Activated CD8-positive, alpha-beta memory T cell treated with anti-CD3 and anti-CD28 coated beads for 24 hours (primary cell): ENCODE data around the gene PRPF19.

Source experiments
- DNase-seq: peaks from one replicate; pipeline ENCODE4 v3.0.0-alpha.2; 2020

PRPF19 gene

DNA sequence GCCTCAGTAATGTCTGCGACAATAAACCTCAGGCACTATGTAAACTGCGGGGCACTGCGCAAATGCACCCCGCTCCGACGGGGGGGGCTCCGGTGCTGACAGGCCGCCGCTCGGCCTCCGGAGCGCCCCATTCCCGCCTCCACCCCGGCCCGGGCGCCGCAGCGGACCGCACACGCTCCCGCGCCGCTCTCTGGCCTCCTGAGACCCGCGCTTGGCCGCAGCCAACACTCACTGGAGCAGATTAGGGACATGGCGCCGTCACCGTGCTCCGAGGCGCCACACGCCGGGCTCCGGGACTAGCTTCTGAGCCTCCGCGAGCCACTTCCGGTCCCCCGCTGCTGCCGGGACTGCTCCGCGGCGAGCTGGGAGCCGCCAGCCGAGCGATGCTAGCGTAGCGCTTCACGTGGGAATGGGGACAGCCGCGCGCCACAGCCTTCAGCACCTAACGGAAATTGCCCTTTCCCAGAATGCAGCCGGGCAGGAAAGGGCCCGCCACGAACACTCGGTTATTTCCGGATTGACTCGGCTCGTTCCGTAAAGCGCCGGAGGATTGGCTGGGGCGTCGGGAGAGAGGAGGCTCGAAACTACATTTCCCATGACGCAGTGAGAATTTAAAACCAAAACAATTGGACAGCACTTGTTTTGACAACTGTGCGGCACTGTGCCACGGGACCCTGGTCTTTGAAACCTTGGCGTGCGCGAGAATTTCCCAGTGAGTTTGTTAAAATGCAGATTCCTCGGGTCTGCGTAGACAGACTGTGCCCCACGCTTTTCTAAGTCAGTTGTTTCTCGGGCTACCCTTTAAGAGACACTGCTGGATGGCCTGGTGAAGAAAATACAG is at the start of gene PRPF19:
PRPF19 (minus strand) TSS at position 454 of the 841 bp plus-strand sequence; CDS start at position 251, 203 bp downstream.
- peak; percentile 100 for DNase-seq

DNA sequence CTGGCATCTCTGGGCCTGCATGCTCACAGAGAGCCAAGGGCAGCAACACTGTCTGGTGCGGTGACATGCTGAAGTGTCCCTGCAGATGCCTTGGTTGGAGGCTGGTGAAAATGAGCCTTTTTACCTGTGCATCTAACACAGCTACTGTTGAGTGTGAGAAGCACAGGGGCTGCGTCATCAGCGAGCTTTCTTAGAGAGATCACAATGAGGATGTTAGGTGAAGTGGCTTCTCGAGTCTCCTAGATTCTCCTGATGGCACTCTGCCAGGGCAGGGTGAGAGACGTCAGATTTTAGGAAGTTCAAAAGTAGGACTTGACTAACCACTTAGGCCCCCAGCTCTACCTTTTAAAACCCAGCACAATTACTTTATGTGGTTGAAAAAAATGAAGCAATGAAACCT is 49.2 kb upstream of the PRPF19 start:
- DNase-seq: no peak

DNA sequence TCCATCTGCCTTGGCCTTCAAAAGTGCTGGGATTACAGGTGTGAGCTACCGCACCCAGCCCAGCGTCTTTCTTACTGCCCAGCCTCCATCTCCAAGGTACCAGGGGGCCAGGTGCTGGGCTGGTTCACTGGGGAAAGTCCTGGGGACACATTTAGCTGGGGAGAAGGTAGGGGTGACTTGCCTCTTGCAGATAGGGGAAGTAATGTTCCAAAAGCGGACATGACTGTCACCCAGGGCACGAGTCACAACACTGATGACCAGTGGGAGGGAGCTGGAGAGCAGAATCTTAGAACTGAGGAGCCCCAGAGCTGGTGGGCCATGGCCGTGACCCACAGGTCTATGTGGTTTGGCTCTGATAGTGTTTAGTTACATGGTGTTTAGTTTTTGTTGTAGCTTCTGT is 48.0 kb upstream of the PRPF19 start:
- no peak for DNase-seq

DNA sequence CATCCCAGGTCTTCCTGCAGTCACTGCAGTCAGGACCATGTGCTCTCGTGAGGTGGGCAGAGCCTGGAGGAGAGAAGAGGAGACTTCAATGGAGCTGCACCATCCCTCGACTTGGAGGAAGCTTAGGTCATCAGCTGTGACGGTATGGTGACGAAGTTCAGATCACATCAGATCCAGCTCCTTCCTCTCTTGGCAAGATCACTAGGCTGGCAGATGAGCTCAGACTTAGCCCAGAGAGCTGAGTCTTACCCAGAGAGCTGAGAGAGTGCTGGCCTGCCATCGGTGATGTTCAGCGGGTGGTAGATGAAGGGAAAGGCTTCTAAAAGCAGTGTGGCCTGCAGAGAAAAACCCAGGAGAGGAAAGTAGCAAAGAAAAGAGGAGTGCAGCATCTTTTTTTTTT is 47.4 kb upstream of the PRPF19 start:
- DNase-seq: no peak

DNA sequence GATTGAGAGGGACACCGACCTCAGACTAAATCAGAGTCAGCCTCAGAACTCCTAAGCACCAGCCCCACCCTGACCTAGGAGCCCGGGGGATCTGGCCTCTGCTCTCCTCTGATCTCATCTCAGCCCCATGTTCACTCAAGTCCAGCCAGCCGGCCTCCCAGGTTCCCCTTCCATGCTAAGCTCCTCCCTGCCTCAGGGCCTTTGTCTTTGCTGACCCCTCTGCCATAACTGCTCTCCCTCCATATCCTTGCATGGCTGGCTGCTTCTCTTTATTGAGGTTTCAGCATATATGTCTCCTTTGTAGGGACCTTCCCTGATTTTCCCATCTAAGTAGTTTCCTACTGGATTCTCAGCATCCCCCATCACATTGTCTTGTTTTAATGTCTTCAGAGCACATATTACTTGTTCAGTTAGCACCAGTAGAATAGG is 46.4 kb upstream of the PRPF19 start:
- DNase-seq: no peak

DNA sequence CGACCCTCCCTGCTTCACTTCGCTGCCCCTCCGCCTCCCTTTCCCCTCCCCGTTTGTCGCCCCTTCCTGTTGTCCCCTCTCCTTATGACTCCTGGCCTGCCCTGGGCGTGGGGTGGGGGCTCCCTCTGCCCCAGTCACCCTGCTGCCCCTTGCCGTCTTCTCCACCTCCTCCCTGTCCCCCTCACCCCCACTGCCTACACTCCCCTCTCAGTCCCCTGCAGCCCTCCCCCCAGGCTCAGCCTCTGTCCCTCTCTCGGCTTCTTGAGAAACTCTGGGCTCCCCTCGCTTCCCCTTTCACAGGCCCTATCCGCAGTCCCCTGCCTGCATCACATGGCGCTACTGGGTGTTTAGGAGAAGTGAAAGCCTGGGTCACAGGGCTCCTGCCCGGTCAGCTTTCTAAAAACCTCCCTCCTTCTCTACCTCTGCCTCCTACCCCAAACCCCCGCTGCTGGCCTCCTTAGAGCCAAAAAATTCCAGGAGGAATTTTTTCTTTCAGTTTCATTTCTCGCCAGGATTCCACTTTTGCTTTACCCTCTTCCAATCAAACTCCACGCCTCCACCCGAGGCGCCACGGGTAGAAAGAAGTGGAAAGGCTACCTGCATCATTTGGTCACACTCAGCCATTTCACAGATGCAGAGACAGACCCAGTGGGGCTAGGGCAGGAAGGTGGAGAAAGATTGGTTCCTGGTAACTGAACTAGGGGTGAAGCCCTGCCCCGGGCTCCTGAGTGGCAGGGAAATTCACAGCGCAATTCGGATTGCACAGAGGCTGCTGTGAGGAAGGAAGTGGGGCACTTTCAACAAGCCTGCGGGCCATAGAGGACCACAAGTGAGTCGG is 45.7 kb upstream of the PRPF19 start, which contains the start of gene SLC15A3:
SLC15A3 (minus strand) TSS at position 273 of the 838 bp plus-strand sequence. CDS start 625 bp downstream, outside the sequence.
- peak; percentile 68 for DNase-seq

DNA sequence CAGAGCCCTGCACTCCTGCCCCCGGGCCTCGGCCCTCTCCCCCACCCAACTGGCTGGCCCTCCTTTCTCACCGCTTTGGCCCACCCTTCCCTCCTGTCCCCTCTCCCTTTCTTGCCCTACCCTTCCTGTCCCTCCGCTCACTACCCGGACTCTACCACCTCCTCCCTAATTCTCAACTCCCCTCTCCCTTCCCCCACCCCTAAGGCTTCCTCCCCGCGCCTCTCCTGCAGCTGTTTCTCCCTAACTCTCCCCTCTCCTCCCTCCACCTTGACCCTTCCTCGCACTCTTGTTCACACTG is 45.2 kb upstream of the PRPF19 start:
- no peak for DNase-seq

DNA sequence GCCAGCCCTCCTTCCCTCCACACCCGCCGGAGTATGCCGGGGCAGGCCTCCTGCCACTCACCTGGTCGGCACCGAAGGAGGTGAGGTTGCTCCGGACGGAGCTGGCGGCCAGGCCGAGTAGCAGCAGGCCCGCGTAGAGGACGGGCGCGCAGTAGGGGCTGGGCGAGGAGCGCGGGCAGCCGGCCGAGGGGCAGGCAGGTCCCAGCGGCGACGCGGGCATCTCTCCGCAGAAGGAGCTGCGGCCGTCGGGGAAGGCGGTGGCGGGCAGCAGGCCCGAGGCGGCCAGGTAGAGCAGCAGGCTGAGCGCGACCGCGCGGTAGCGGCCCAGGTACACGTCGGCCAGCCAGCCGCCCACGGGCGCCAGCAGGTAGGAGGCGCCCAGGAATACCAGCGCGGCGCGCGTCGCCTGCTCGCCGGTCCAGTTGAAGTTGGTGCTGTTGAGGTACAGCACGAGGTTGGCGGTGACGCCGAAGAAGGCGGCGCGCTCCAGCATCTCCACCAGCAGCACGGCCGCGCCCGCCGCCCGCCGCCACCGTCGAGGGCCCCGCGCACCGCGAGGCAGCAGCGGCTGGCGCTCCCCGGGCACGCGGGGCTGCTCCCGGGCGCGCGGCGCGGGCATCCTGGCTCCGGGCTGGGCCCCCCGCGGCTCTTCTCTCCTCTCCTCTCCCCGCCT is 44.7 kb upstream of the PRPF19 start:
- DNase-seq: peak; percentile 68

DNA sequence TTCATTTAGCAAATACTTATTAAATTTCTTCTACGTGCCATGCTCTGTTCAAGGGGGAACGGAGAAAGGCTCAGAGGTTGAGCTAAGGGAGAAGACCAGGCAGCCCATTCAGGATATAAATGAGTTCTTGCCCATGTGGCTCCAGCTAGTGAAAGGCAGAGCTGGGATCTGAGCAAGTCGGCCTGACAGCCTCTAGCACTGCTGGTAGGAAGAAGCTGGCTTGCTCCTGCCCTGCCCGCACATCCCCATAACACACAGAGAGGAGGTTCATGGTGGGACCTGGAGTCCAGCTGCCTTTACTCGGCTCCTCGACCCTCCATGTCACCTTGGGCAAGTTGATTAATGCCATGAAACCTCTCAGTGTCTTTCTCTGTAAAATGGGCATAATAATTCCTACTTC is 43.6 kb upstream of the PRPF19 start:
- no peak for DNase-seq

DNA sequence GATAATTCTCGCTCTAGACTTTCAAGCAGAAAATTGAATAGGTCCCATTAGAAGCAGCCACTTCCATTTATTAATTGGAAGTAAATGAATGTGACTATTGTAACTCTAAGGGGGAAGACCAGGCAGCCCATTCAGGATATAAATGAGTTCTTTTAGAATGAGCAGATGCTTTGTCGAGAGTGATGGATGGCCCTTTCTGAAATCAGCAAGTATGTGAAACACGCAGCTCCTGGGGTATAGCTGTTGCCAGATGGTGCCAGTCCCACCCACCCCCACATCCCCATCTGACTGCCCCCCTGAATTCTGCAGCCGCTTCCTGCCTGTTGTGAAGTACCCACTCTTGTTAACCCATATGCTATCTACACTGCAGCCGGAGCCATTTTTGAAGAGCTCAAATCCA is 41.9 kb upstream of the PRPF19 start:
- DNase-seq: no peak

DNA sequence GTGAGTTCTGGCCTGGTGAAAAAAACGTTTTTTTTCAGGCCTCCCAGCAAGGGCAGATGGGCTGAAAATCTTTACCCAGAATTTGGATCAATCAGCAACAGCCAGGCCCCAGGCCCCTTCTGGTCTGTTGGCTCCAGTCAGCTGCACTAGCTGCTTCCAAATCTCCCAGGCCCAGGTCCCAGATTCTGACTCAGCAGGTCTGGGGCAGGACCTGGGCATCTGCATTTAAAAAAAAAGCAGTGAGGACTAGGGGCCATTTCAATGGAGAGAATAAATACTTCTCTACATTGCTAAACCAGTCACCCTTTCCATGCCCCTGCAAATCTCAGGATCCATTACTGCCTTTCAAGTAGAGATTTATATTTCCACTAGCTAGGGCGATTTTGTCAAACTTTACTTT is 41.3 kb upstream of the PRPF19 start:
- DNase-seq: no peak

DNA sequence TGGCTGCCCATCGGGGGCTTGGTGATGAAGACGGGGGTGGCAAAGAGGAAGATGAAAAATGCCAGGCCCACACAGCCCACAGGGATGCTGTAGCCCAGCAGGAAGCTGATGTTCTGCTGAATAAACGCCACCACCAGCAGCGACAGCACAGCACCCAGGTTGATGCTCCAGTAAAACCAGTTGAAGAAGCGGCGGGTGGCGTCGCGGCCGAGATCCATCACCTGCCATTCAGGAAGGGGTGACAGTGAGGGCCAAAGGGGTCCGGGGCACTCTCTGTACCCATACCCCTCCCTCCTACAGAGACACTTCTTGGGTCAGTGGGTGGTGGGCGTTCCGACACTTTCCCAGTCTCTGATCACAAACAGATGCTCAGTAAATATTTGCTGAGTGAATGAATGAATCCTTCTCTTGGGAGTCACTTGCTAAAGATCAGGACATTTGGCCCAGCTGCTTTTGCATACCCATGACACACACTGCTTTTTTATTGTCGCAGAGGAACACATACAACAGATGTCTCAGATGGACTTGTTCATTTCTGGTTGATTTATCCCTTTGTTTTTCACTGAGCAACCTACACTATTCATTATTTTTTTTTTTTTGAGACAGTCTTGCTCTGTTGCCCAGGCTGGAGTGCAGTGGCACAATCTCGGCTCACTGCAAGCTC is 40.3 kb upstream of the PRPF19 start:
- DNase-seq: no peak

DNA sequence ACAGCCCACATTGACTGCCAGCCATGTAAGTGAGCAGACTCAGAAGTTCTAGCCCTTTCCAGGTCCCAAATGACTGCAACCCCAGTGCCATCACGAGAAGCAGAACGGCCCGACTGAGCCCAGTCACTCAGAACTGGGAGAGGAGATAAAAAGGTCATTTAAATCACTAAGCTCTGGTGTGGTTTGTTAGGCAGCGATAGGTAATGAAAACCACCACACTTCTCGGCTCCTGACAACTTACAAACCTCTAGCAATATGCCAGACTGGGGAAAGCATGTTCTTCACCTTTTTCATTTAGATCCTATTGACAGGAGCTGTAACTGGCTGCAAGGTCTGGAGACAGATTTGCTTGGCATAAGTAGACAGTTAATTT is 38.9 kb upstream of the PRPF19 start:
- no peak for DNase-seq

DNA sequence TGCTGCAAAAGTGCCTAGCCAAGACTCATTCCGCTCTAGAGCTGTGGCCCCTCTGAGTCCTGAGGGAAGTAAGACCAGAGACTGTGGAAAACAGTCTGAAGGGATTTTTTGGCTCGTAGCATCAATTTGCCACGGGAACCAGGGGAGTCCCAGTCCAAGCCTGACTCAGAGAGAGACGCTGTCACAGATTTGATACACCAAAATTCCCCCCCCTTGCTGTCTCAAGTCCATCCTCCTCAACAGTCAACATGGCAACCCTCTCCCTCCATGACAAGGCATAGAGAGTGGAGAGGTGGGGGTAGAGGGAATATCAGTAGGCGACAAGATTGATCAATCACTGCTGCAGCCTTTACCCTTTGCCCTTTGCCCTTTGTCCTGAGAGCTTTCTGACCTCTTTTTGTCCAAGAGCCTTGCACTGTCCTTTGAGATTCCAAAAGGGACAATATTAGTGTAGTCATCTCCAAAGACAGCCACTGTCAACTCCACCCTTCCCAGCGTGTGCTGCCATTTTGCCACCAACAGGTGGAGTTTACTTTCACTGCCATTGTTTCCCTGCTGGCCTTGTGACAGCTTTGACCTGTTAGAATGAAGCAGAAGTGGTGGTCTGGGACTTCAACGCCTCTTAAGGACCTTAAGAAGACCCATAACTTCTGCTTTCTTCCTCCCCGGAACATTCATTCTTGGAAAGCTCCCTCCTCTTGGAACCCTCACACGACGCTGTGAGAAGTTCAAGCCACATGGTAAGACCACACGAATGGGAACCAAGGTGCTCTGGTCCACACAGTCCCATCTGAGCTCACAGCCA is 38.3 kb upstream of the PRPF19 start:
- no peak for DNase-seq

DNA sequence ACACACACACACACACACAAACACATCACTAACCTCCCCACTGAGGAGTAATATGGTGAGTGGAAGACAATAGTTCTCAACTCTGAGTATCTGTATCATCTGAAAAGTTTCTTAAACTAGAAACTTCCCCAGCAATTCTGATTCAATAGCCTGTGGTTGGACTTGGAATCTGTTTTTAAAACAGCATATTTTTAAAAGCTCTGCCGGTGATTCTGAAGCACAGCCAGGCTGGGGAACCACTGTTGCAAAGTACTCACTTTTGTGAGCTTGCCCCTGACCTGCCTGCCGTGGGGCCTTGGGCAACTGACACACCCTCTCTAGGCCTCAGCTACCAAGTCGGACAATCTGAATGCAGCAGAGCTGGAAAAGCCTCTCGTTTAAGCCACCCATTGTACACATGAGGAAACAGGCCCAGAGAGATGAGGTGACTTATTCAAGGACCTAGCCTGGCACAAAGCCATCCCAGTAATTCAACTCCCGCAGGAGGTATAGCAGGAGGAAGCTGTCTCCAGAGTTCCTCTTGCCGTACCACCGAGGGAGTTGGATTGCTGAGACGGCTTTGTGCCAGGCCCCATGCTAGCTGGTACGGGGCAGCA is 36.7 kb upstream of the PRPF19 start:
- no peak for DNase-seq

DNA sequence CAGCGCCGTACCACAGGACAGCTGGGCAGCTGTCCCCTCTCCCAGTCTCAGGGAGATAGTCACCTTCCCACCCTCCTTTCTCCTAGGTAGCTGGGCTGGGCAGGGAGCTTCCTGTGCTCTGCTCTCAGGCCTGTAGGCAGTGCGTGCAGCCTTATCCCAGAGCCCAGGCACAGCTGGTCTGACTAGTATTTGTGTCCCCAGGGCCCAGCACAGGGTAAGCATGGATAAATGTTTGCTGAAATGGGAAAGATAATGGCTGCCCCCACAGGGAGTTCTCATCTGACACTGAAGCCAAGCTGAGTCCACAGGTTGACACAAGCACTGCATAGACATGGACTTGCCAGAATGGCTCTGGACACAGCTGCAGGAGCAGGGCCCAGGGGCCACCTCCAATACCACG is 35.8 kb upstream of the PRPF19 start:
- no peak for DNase-seq

DNA sequence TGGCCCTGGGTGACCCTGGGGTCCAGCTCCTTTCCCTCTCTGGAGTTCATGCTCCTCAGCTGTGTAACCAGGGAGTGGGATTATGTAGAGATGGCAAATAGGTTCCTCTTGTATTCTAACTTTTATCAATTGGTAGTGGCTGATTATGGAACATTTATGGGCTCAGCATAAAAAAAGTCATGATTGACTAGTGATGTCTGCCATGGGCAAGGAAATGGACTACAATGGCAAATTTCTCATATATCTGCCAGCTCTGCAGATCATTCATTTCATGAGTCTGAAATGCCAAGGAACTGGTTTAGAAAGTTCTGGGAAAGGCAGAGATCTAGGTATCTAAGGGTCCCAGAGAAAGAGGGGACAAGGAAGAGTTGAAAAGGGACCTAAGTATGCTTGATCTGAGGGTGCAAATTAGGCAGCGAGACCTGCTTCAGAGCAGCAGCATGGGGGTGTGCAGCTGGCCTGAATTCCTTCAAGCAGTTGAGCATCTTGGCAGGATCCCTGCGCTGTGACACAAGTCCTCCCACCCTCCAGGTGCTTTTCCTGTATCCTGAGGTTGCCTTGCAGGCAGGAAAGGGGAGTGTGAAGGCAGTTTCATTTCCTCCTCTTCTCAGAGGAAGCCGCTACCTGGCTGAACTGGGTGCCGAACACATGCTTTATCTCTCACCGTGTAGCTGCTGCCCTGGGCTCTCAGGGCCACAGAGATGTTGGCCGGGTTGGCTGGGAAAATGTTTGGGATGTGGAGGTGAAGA is 35.2 kb upstream of the PRPF19 start:
- DNase-seq: no peak

DNA sequence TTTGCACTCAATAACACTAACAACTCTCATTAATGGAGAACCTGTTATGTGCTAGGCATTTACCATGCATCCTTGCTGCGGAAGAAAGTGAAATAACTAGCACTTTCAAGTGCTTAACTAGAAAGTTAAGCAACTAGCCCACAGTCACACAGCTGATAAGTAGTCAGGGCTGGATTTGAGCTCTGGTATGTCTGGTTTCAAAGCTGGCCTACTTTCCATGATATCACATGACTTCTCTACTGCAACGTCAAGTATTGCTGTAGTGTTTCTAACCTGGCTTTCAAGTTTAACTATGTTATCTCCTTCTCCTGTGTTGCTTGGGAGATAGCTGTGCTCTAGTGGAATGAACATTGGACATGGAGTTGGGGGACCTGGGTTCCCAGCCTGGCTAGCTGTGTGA is 33.5 kb upstream of the PRPF19 start:
- DNase-seq: no peak

DNA sequence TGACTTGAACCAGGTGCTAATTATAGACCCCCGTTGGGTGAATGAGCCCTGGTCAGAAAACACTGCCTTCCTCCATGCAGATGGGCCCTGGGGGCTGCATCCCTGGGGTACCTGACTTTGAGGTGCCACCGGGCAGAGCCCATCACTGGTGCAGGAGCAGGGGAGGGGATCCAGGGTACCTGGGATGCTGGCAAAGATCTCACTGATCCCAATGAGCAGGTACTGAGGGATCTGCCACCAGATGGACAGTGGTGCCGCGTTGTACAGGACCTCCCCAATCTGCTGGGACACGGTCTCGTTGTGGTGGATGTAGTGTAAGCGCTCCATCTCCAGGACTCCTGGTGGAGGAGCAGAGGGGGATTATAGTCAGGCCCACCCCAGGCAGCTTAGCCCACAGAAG is 32.9 kb upstream of the PRPF19 start:
- no peak for DNase-seq

DNA sequence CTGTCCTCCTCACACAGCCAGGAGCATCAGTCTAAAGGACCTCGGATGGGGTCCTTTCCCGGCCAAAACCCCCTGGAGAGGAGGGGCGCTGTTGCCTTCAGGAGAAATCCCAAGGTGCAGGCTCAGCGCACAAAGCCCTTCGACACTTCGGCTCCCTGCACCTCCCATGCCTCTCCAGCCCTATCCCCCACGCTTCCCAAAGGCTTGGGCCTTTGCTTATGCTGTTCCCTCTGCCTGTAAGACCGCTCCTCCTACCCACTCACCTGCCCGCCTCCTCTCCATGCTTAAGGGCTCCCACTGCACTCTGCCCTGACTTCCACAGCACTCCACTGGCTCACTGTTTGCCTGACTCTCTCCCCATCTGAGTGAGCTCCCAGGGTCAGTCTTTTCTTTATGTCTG is 32.1 kb upstream of the PRPF19 start:
- DNase-seq: no peak

DNA sequence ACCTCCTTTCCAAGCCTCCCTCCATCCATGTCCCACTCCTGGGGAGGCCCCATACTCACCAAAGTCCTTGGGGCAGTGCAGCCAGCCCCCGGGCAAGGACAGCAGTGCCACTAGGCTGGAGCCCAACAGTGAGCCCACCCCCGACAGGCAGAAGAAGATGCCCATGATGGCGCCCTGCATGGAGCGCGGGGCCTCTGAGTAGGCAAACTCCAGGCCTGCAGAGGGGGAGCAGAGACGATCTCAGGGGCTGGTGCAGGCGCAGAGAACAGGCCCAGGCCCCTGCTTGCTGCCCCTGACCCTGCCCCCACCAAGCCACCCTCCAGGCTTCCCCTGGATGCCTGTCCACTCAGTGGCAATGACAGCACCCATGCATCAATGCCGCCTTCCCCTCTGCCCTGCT is 31.4 kb upstream of the PRPF19 start:
- no peak for DNase-seq
